GM19455 (cell line): Measurements from ENCODE around the gene CNPY4.
"Not testable (repeated sequence)": the region's sequence is repeated elsewhere in the genome, so short reads cannot be mapped to it uniquely, and the experiment has no call there.

Experiments
- ATAC-seq: cut with Tn5 transposase; IDR thresholded peaks from one replicate; pipeline ENCODE4 v1.9.1; 2021; ENCODE audit not compliant: unreplicated experiment

The CNPY4 gene

GRCh38 chr7:100146350-100146749 lies 26.9 kb downstream of the CNPY4 start:
- ATAC-seq = not testable (repeated sequence)

GRCh38 chr7:100147278-100147677 lies 27.8 kb downstream of the CNPY4 start:
- no peak for ATAC-seq

DNA sequence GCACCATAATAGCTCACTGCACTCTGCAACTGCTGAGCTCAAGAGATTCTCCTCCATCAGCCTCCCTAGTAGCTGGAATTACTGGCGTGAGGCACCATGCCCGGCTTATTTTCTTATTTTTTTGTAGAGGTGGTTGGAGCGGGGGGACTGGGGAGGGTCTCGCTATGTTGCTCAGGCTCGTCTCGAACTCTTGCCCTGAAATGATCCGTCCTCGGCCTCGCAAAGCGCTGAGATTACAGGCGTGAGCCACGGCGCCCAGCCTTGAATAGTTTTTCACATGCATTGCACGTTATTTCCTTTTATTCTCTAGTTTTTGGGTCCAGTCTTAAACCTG lies 28.8 kb downstream of the CNPY4 start:
- ATAC-seq = no peak

GRCh38 chr7:100148559-100149328 lies 29.3 kb downstream of the CNPY4 start, which contains the start of gene LAMTOR4:
Gene LAMTOR4 (plus strand): TSS chr7:100148918. CDS start chr7:100148973, 55 bp downstream.
- peak; percentile 98 for ATAC-seq

GRCh38 chr7:100152404-100152803 lies 33.0 kb downstream of the CNPY4 start:
- no peak for ATAC-seq

- ATAC-seq = no peak
These were observed 33.7 kb downstream of the CNPY4 start for GRCh38 chr7:100152937-100153666.

GRCh38 chr7:100153708-100154535 lies 34.5 kb downstream of the CNPY4 start:
- no peak for ATAC-seq

- ATAC-seq = no peak
These were observed 35.4 kb downstream of the CNPY4 start for GRCh38 chr7:100154651-100155491.

- no peak for ATAC-seq
These were observed 36.3 kb downstream of the CNPY4 start for GRCh38 chr7:100155553-100156317.

GRCh38 chr7:100156331-100157068 lies 37.1 kb downstream of the CNPY4 start:
- no peak for ATAC-seq

GRCh38 chr7:100157069-100157333 lies 37.6 kb downstream of the CNPY4 start:
- ATAC-seq = no peak

GRCh38 chr7:100157334-100158228 lies 38.1 kb downstream of the CNPY4 start:
- no peak for ATAC-seq

GRCh38 chr7:100158229-100159098 lies 39.0 kb downstream of the CNPY4 start, which contains the start of gene TRAPPC14:
Gene TRAPPC14 (minus strand): TSS chr7:100158723. CDS start chr7:100158499, 224 bp downstream.
- peak; percentile 76 for ATAC-seq

DNA sequence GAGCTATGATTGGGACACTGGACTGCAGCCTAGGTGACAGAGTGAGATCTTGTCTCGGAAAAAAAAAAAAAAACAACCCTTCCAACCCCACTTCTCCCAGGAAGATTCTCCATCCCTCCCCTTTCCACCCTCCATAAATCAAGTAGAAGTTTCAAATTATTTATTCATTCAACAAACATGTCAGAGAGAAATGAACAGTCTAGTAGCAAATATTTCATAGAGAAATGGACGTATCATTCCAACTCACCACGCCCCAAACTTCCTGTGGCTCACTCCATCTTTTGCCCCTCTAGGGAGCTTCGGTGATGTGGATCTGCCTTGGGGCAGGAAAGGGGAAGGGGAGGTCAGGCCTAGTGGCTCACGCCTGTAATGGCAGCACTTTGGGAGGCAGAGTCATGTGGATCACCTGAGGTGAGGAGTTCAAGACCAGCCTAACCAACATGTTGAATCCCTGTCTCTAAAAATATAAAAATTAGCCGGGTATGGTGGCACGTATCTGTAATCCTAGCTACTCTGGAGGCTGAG lies 39.7 kb downstream of the CNPY4 start:
- no peak for ATAC-seq

- ATAC-seq = no peak
These were observed 40.6 kb downstream of the CNPY4 start for GRCh38 chr7:100160067-100160466.

DNA sequence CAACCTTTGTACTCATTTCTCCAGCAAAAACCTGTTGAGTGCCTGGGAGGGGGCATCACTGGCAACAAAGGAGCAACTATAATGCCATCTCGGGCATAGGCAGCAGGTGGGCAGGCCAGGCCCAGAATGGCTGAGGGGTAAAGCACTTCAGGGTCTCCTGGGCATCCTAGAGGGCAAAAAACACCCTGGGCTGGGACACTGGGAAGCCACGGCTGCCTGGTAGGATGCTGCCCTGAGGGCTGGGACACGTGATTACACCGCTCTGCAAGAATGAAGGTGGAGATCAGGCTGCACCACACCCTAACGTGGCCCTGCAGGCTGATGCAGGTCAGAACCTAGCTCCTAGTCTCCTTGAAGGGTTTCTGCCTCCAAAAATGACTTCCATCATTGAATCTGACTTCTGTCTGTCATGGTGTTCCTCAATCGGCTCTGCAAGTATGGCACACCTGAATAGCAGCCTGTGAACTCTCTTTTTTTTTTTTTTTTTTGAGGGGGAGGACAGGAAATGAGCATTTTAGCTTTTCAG lies 43.6 kb downstream of the CNPY4 start:
- no peak for ATAC-seq

GRCh38 chr7:100163871-100164270 lies 44.4 kb downstream of the CNPY4 start:
- no peak for ATAC-seq
